ENCODE results near the gene FOSB.

DNA sequence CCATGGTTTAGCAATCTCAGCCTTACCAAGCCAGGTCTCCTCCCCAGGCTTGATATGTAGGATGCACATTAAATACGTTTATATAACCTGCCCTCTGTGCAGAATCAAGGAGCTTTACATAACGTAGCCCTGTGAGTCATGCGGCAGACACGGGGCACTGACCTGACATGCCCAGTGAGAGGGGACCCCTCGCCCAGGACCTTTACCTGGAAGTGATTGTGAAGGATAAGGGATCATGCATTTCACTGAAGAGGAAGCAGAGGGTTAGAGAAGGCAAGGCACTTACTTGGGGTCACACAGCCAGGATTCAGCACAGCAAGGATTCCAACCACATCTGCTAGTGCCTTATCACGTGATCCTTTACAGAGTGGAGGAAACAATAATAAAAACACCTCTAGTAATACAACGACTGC lies 18.9 kb upstream of the FOSB start:
- TF ChIP-seq CTCF (IDR thresholded peaks at IDR 0.05) = no peak
- TF ChIP-seq POLR2AphosphoS5 (IDR thresholded peaks at IDR 0.05) = no peak
- TF ChIP-seq POLR2A (IDR thresholded peaks at IDR 0.05; ENCODE audit: low read depth) = no peak

All from esophagus muscularis mucosa (tissue), 3 donors.